Measurements from ENCODE around the gene PDHX. TPM values are rescaled to one million over a fixed set of nuclear protein-coding genes. Genes with fewer than 3 reads are reported as not detected.

Gene PDHX
- total RNA-seq, 6 experiments from 2014 or later: 21.3 to 31.3 (median 28.8) TPM

- Histone ChIP-seq H3K36me3 (no peaks in the 10 kb centered on the region), H3K27me3 (no peaks in the 10 kb centered on the region), H3K9me3 (no peaks in the 10 kb centered on the region), H3K4me1 (no peaks in the 10 kb centered on the region), H3K27ac (no peak overlapping the region), H3K4me3 (no peak overlapping the region)
- ATAC-seq: peak in 1 of 4 donors; percentile 51
- no peak for DNase-seq
- 39% methylated on average over 5 of the region's 5 CpGs for WGBS (ENCODE audit: insufficient coverage, low coverage, low lambda C conversion rate, missing lambda C conversion rate)
- intact Hi-C loops (cut with DNase I): no loop called here
- TF ChIP-seq CTCF (IDR thresholded peaks at IDR 0.05): no peak
- TF ChIP-seq POLR2A (IDR thresholded peaks at IDR 0.05): no peak
These were observed 113.7 kb downstream of the PDHX start for GRCh38 chr11:35029979-35030682.

- 62% methylated on average over 6 of the region's 11 CpGs for WGBS (ENCODE audit: insufficient coverage, low coverage, low lambda C conversion rate, missing lambda C conversion rate)
- peak in 1 of 4 donors; percentile 71 for ATAC-seq
- no peak overlapping the region for H3K4me3 ChIP-seq
- no peaks in the 10 kb centered on the region for H3K9me3 ChIP-seq
- H3K27ac ChIP-seq: no peak overlapping the region
- no peak for TF ChIP-seq CTCF (IDR thresholded peaks at IDR 0.05)
- no peak for TF ChIP-seq POLR2A (IDR thresholded peaks at IDR 0.05)
- intact Hi-C loops (cut with DNase I): no loop called here
- no peaks in the 10 kb centered on the region for H3K27me3 ChIP-seq
- H3K4me1 ChIP-seq: no peaks in the 10 kb centered on the region
- no peak for DNase-seq
- no peaks in the 10 kb centered on the region for H3K36me3 ChIP-seq
These were observed 114.3 kb downstream of the PDHX start for GRCh38 chr11:35030716-35031213.

GRCh38 chr11:35031346-35031745, 114.9 kb downstream of the PDHX start:
- DNase-seq (no peak), ATAC-seq (no peak)
- Histone ChIP-seq H3K9me3 (no peaks in the 10 kb centered on the region), H3K27me3 (no peaks in the 10 kb centered on the region), H3K4me3 (no peak overlapping the region), H3K27ac (no peak overlapping the region), H3K4me1 (no peaks in the 10 kb centered on the region), H3K36me3 (no peaks in the 10 kb centered on the region)
- 80% methylated on average over 1 of the region's 2 CpGs for WGBS (ENCODE audit: insufficient coverage, low coverage, low lambda C conversion rate, missing lambda C conversion rate)
- no peak for TF ChIP-seq CTCF (IDR thresholded peaks at IDR 0.05)
- TF ChIP-seq POLR2A (IDR thresholded peaks at IDR 0.05): no peak
- intact Hi-C loops (cut with DNase I): no loop called here

GRCh38 chr11:35031867-35032266, 115.4 kb downstream of the PDHX start:
- ATAC-seq (no peak), DNase-seq (no peak)
- no peaks in the 10 kb centered on the region for H3K4me1 ChIP-seq
- H3K27me3 ChIP-seq: no peaks in the 10 kb centered on the region
- 75% methylated on average over 1 of the region's 1 CpG for WGBS (ENCODE audit: insufficient coverage, low coverage, low lambda C conversion rate, missing lambda C conversion rate)
- no peaks in the 10 kb centered on the region for H3K36me3 ChIP-seq
- TF ChIP-seq CTCF (IDR thresholded peaks at IDR 0.05) (no peak), POLR2A (IDR thresholded peaks at IDR 0.05) (no peak)
- intact Hi-C loops (cut with DNase I): no loop called here
- no peak overlapping the region for H3K4me3 ChIP-seq
- no peaks in the 10 kb centered on the region for H3K9me3 ChIP-seq
- no peak overlapping the region for H3K27ac ChIP-seq

Measured in right lobe of liver (tissue), 6 donors.